ENCODE results near the gene FOXK2.
"Not testable (repeated sequence)": the region's sequence is repeated elsewhere in the genome, so short reads cannot be mapped to it uniquely, and the experiment has no call there.

FOXK2 gene

GRCh38 chr17:82534401-82534812, 14.9 kb downstream of the FOXK2 start:
- no peak for DNase-seq (ENCODE audit: low read depth)

- DNase-seq (ENCODE audit: low read depth): no peak
Measured at GRCh38 chr17:82536512-82537201, 17.1 kb downstream of the FOXK2 start.

- not testable (repeated sequence) for DNase-seq (ENCODE audit: low read depth)
Measured at GRCh38 chr17:82537228-82537627, 17.7 kb downstream of the FOXK2 start.

- not testable (repeated sequence) for DNase-seq (ENCODE audit: low read depth)
Measured at GRCh38 chr17:82539076-82539475, 19.5 kb downstream of the FOXK2 start.

GRCh38 chr17:82542439-82542838, 22.9 kb downstream of the FOXK2 start:
- DNase-seq (ENCODE audit: low read depth): no peak

GRCh38 chr17:82544431-82545070, 25.0 kb downstream of the FOXK2 start:
- no peak for DNase-seq (ENCODE audit: low read depth)

- no peak for DNase-seq (ENCODE audit: low read depth)
Measured at GRCh38 chr17:82545071-82545462, 25.5 kb downstream of the FOXK2 start.

- DNase-seq (ENCODE audit: low read depth): no peak
Measured at GRCh38 chr17:82547981-82548380, 28.4 kb downstream of the FOXK2 start.

- DNase-seq (ENCODE audit: low read depth): no peak
Measured at GRCh38 chr17:82548681-82549303, 29.3 kb downstream of the FOXK2 start.

GRCh38 chr17:82551779-82552457, 32.4 kb downstream of the FOXK2 start:
- peak; percentile 59 for DNase-seq (ENCODE audit: low read depth)

- no peak for DNase-seq (ENCODE audit: low read depth)
Measured at GRCh38 chr17:82552580-82552979, 33.0 kb downstream of the FOXK2 start.

- no peak for DNase-seq (ENCODE audit: low read depth)
Measured at GRCh38 chr17:82553210-82553930, 33.8 kb downstream of the FOXK2 start.

GRCh38 chr17:82557510-82557909, 38.0 kb downstream of the FOXK2 start:
- DNase-seq (ENCODE audit: low read depth): not testable (repeated sequence)

GRCh38 chr17:82559566-82560251, 40.2 kb downstream of the FOXK2 start:
- DNase-seq (ENCODE audit: low read depth): no peak

- DNase-seq (ENCODE audit: low read depth): no peak
Measured at GRCh38 chr17:82560252-82560642, 40.7 kb downstream of the FOXK2 start.

GRCh38 chr17:82560802-82561428, 41.4 kb downstream of the FOXK2 start:
- no peak for DNase-seq (ENCODE audit: low read depth)

GRCh38 chr17:82561429-82562035, 42.0 kb downstream of the FOXK2 start:
- no peak for DNase-seq (ENCODE audit: low read depth)

- DNase-seq (ENCODE audit: low read depth): not testable (repeated sequence)
Measured at GRCh38 chr17:82562718-82563220, 43.2 kb downstream of the FOXK2 start.

- no peak for DNase-seq (ENCODE audit: low read depth)
Measured at GRCh38 chr17:82563318-82563717, 43.8 kb downstream of the FOXK2 start.

GRCh38 chr17:82563745-82564144, 44.2 kb downstream of the FOXK2 start:
- DNase-seq (ENCODE audit: low read depth): not testable (repeated sequence)
